HEK293T (cell line): ENCODE results near the gene METAP1D.

Experiments
- ARNT ChIP-seq: fragments of 450-650 bp; IDR thresholded peaks from 2 replicates; pipeline ENCODE4 v1.6.1; 2017; ENCODE audit warnings: mild to moderate bottlenecking
- FOXK2 ChIP-seq: fragments of 450-650 bp; IDR thresholded peaks from 2 replicates; pipeline ENCODE4 v1.6.1; 2016; ENCODE audit warnings: mild to moderate bottlenecking
- FOXM1 ChIP-seq: fragments of 450-650 bp; IDR thresholded peaks from 2 replicates; pipeline ENCODE4 v1.6.1; 2017; ENCODE audit warnings: mild to moderate bottlenecking, borderline replicate concordance
- SUZ12 ChIP-seq: fragments of 450-650 bp; IDR thresholded peaks from 2 replicates; pipeline ENCODE4 v1.6.1; 2016; ENCODE audit warnings: mild to moderate bottlenecking

DNA sequence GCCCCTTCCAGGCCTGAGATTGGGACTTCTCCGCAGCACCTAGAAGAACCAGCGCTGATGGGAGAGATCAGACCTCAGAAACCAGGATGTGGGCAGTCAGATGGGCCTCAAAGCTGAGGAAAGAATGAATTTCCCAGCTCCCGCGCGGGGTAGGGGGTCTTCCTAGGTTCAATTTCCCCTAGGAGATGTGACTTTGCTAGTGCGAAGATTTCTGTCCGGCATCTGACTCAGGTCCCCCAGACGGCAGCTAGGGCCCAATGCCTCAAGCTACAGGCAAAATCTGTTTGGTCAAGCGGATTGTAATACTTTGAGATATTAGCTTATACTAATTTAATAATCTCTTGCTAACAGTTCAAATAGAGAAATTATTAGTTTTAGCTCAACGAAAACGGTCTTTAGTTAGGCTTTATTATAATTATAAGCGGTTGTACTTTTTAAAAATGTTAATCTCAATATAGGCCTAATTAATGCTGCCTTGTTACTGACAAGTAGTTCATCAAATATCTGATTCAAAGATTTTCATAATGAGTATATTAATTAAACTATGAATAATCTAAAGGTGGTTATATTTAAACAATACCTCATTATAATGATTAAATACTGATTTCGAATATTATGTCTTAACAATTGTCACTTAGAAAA is 91.4 kb downstream of the METAP1D start:
- TF ChIP-seq FOXK2 (no peak), SUZ12 (no peak), ARNT (no peak), FOXM1 (no peak)
